PC-3 (cell line): Measurements from ENCODE around the gene CABLES1. TPM values are rescaled to one million over a fixed set of nuclear protein-coding genes. Genes with fewer than 3 reads are reported as not detected.

Experiments used
- ATAC-seq: fragments of 200-7000 bp; cut with Tn5 transposase; 2 replicates; pipeline ENCODE4 v1.9.1; 2020; ENCODE audit warnings: mild to moderate bottlenecking, moderate library complexity
- BruUV-seq: library from RNA; stranded (reverse); fragments of 400-500 nt; replicated peaks from 2 replicates; lab custom pipeline; 2021; lab: Mats Ljungman, UMichigan
- CTCF ChIA-PET: fragments of 300-600 bp; sonication (Branson Sonifier 250); formaldehyde crosslinking; loops from one replicate; lab custom pipeline; 2022; ENCODE audit warnings: antibody characterized with exemption; lab: Charles Lee
- POLR2A ChIA-PET: fragments of 300-600 bp; sonication (Branson Sonifier 250); formaldehyde crosslinking; loops from one replicate; lab custom pipeline; 2022; ENCODE audit warnings: antibody characterized with exemption; ENCODE audit not compliant: unreplicated experiment; lab: Charles Lee
- DNase-seq: peaks from one replicate; pipeline ENCODE4 v3.0.0-alpha.2; 2015
- H2AFZ ChIP-seq: fragments of 300-600 bp; sonication (generic); 2 replicates; pipeline ENCODE4 v1.6.0; 2016; ENCODE audit warnings: antibody characterized with exemption, low read length
- H3F3A ChIP-seq: fragments of 300-600 bp; sonication (generic); one replicate; pipeline ENCODE4 v1.6.0; 2017; ENCODE audit warnings: antibody characterized with exemption, low read length, control low read depth, mild to moderate bottlenecking; ENCODE audit not compliant: unreplicated experiment
- H3K27ac ChIP-seq: fragments of 300-600 bp; sonication (generic); 2 replicates; pipeline ENCODE4 v1.5.1; 2016; ENCODE audit warnings: mild to moderate bottlenecking, low read length
- H3K27me3 ChIP-seq: fragments of 300-600 bp; sonication (generic); 2 replicates; pipeline ENCODE4 v1.6.1; 2016; ENCODE audit warnings: low read length, mixed read lengths
- H3K36me3 ChIP-seq: fragments of 300-600 bp; sonication (generic); 2 replicates; pipeline ENCODE4 v1.6.1; 2016; ENCODE audit warnings: low read depth, mixed run types, low read length, mixed read lengths
- H3K4me1 ChIP-seq: fragments of 300-600 bp; sonication (generic); 2 replicates; pipeline ENCODE4 v1.5.1; 2016; ENCODE audit warnings: low read length; ENCODE audit not compliant: insufficient read depth
- H3K4me2 ChIP-seq: fragments of 300-600 bp; sonication (generic); 2 replicates; pipeline ENCODE4 v1.6.0; 2016; ENCODE audit warnings: low read length
- H3K4me3 ChIP-seq: fragments of 300-600 bp; sonication (generic); 2 replicates; pipeline ENCODE4 v1.5.1; 2016; ENCODE audit warnings: mild to moderate bottlenecking, low read length, mixed read lengths
- H3K79me2 ChIP-seq: fragments of 300-600 bp; sonication (generic); 2 replicates; pipeline ENCODE4 v1.6.1; 2017; ENCODE audit warnings: low read length, mixed read lengths
- H3K9ac ChIP-seq: fragments of 300-600 bp; sonication (generic); 2 replicates; pipeline ENCODE4 v1.6.0; 2016; ENCODE audit warnings: mild to moderate bottlenecking, low read length
- H3K9me2 ChIP-seq: fragments of 300-600 bp; sonication (generic); replicated peaks from 2 replicates; pipeline ENCODE4 v1.6.1; 2016; ENCODE audit warnings: mixed run types, low read length, mixed read lengths
- H3K9me3 ChIP-seq: fragments of 300-600 bp; sonication (generic); 2 replicates; pipeline ENCODE4 v1.6.1; 2016; ENCODE audit warnings: low read length, mixed read lengths
- H4K20me1 ChIP-seq: fragments of 300-600 bp; sonication (generic); 2 replicates; pipeline ENCODE4 v1.6.1; 2016; ENCODE audit warnings: low read length, mixed read lengths
- EZH2 ChIP-seq: fragments of 300-600 bp; sonication (generic); IDR thresholded peaks from one replicate; pipeline ENCODE4 v1.6.1; 2017; ENCODE audit warnings: antibody characterized with exemption, mild to moderate bottlenecking, low read length; ENCODE audit not compliant: unreplicated experiment
- EZH2phosphoT487 ChIP-seq: fragments of 300-600 bp; sonication (generic); IDR thresholded peaks from 2 replicates; pipeline ENCODE4 v1.6.1; 2018; ENCODE audit warnings: mild to moderate bottlenecking, antibody characterized with exemption, low read length, borderline replicate concordance
- intact Hi-C: fragments of 100-400 bp; cut with micrococcal nuclease; formaldehyde crosslinking; loops from 2 replicates; pipeline ENCODE4 v1.9.0; 2023
- total RNA-seq: library from RNA; depleted of rRNA; stranded (reverse); fragments of >200 nt; gene quantifications from 2 replicates; pipeline ENCODE4 v1.2.3, GENCODE V29; 2014
- TF ChIP-seq, protein P1 (sequence below): fragments of 300-600 bp; sonication (generic); conservative IDR thresholded peaks from 2 replicates; pipeline ENCODE4 v1.5.1; 2017; ENCODE audit warnings: antibody characterized with exemption, low read depth, mild to moderate bottlenecking, low read length

The CABLES1 gene
- total RNA-seq, 1 experiment from 2014 or later = 18.6 TPM

GRCh38 chr18:23143016-23143814 is 7.9 kb downstream of the CABLES1 start:
- H3K27me3 ChIP-seq = no peaks in the 10 kb centered on the region
- H3K79me2 ChIP-seq = peaks cover 71% of the 10 kb centered on the region
- H2AFZ ChIP-seq = no peak overlapping the region
- H4K20me1 ChIP-seq = peaks cover 13% of the 10 kb centered on the region; the same call in 1 of the 2 replicates
- peak overlapping the region; percentile 72 for H3K4me2 ChIP-seq
- peak overlapping the region; percentile 91 for H3K27ac ChIP-seq
- H3K4me3 ChIP-seq = 0 out of 2 replicates have a peak overlapping the region, but pooled peaks have one; percentile 5
- CTCF ChIA-PET = no interaction called here
- DNase-seq (peak; percentile 74), ATAC-seq (peak; percentile 81)
- POLR2A ChIA-PET = no interaction called here
- H3K4me1 ChIP-seq = peaks cover 38% of the 10 kb centered on the region
- no peaks in the 10 kb centered on the region for H3K9me2 ChIP-seq
- H3K9ac ChIP-seq = peak overlapping the region; percentile 61
- no peaks in the 10 kb centered on the region for H3K36me3 ChIP-seq
- BruUV-seq = no TSS peak
- TF ChIP-seq, protein P1, sequence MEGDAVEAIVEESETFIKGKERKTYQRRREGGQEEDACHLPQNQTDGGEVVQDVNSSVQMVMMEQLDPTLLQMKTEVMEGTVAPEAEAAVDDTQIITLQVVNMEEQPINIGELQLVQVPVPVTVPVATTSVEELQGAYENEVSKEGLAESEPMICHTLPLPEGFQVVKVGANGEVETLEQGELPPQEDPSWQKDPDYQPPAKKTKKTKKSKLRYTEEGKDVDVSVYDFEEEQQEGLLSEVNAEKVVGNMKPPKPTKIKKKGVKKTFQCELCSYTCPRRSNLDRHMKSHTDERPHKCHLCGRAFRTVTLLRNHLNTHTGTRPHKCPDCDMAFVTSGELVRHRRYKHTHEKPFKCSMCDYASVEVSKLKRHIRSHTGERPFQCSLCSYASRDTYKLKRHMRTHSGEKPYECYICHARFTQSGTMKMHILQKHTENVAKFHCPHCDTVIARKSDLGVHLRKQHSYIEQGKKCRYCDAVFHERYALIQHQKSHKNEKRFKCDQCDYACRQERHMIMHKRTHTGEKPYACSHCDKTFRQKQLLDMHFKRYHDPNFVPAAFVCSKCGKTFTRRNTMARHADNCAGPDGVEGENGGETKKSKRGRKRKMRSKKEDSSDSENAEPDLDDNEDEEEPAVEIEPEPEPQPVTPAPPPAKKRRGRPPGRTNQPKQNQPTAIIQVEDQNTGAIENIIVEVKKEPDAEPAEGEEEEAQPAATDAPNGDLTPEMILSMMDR = no peak
- intact Hi-C loops = loop anchor here (5.0 kb wide), 1 partner anchor 84 kb away; no protein-coding TSS in a partner anchor
- H3F3A ChIP-seq = peaks cover 5% of the 10 kb centered on the region
- no peaks in the 10 kb centered on the region for H3K9me3 ChIP-seq

GRCh38 chr18:23143815-23144261 is 8.6 kb downstream of the CABLES1 start:
- H3K36me3 ChIP-seq = no peaks in the 10 kb centered on the region
- H3K9me3 ChIP-seq = no peaks in the 10 kb centered on the region
- H3K4me2 ChIP-seq = peak overlapping the region; percentile 72
- H3K79me2 ChIP-seq = peaks cover 69% of the 10 kb centered on the region
- H3K4me3 ChIP-seq = no peak overlapping the region
- H3K9me2 ChIP-seq = no peaks in the 10 kb centered on the region
- TF ChIP-seq EZH2 (no peak), EZH2phosphoT487 (no peak)
- TF ChIP-seq, protein P1 = no peak
- H4K20me1 ChIP-seq = 0 out of 2 replicates have a peak, but pooled peaks cover 7% of the 10 kb centered on the region
- H3K9ac ChIP-seq = peak overlapping the region; percentile 61
- POLR2A ChIA-PET = no interaction called here
- DNase-seq (no peak), ATAC-seq (no peak)
- H2AFZ ChIP-seq = no peak overlapping the region
- BruUV-seq = no TSS peak
- no peaks in the 10 kb centered on the region for H3K27me3 ChIP-seq
- intact Hi-C loops = loop anchor here (5.0 kb wide), 1 partner anchor 83 kb away; no protein-coding TSS in a partner anchor
- CTCF ChIA-PET = no interaction called here
- peaks cover 5% of the 10 kb centered on the region for H3F3A ChIP-seq
- peak overlapping the region; percentile 91 for H3K27ac ChIP-seq
- peaks cover 35% of the 10 kb centered on the region for H3K4me1 ChIP-seq

GRCh38 chr18:23144640-23145039 is 9.4 kb downstream of the CABLES1 start:
- H3K9ac ChIP-seq = no peak overlapping the region
- H4K20me1 ChIP-seq = 0 out of 2 replicates have a peak, but pooled peaks cover 7% of the 10 kb centered on the region
- intact Hi-C loops = loop anchor here (5.0 kb wide), 1 partner anchor 83 kb away; no protein-coding TSS in a partner anchor
- H3K36me3 ChIP-seq = no peaks in the 10 kb centered on the region
- ATAC-seq = no peak
- no peak overlapping the region for H3K27ac ChIP-seq
- no peak overlapping the region for H2AFZ ChIP-seq
- peaks cover 35% of the 10 kb centered on the region for H3K4me1 ChIP-seq
- POLR2A ChIA-PET = no interaction called here
- no TSS peak for BruUV-seq
- CTCF ChIA-PET = no interaction called here
- H3K79me2 ChIP-seq = peaks cover 64% of the 10 kb centered on the region
- no peaks in the 10 kb centered on the region for H3K27me3 ChIP-seq
- H3F3A ChIP-seq = peaks cover 5% of the 10 kb centered on the region
- no peak overlapping the region for H3K4me2 ChIP-seq
- no peak for TF ChIP-seq EZH2phosphoT487
- no peak for TF ChIP-seq EZH2
- TF ChIP-seq, protein P1 = no peak
- H3K4me3 ChIP-seq = no peak overlapping the region
- H3K9me2 ChIP-seq = no peaks in the 10 kb centered on the region
- DNase-seq = no peak
- H3K9me3 ChIP-seq = no peaks in the 10 kb centered on the region
